Heart left ventricle (tissue), 16 donors: Measurements from ENCODE around the gene ATAD1. TPM values are rescaled to one million over a fixed set of nuclear protein-coding genes. Genes with fewer than 3 reads are reported as not detected.
"Not testable (repeated sequence)": the region's sequence is repeated elsewhere in the genome, so short reads cannot be mapped to it uniquely, and the experiment has no call there.

Experiments
- ATAC-seq, 4 donors: fragments of 200-7000 bp; cut with Tn5 transposase; one replicate each; pipeline ENCODE4 v1.9.1; 2020 to 2022; ENCODE audit warnings: moderate library complexity in 4 of 4, mild to moderate bottlenecking in 3 of 4, moderate number of reproducible peaks in 1 of 4
- DNase-seq, 5 donors: peaks; one replicate each; pipeline ENCODE4 v3.0.0-alpha.2; 2020
- H3K27ac ChIP-seq, 12 donors: fragments of 200-600 bp; sonication (generic) in 4 of 12; one replicate each; pipeline versions ENCODE4 v1.5.0 to v1.8.0; 2016 to 2022; ENCODE audit warnings: mild to moderate bottlenecking in 2 of 12
- H3K27me3 ChIP-seq, 9 donors: fragments of 200-600 bp; sonication (generic) in 2 of 9; one replicate each; pipeline versions ENCODE4 v1.5.1 to v1.8.0; 2016 to 2022; ENCODE audit warnings: mild to moderate bottlenecking in 3 of 9
- H3K36me3 ChIP-seq, 9 donors: fragments of 200-600 bp; sonication (generic) in 2 of 9; one replicate each; pipeline versions ENCODE4 v1.5.0 to v1.8.0; 2018 to 2022; ENCODE audit warnings: mild to moderate bottlenecking in 2 of 9
- H3K4me1 ChIP-seq, 12 donors: fragments of 200-600 bp; sonication (generic) in 4 of 12; one replicate each; pipeline versions ENCODE4 v1.5.0 to v1.8.0; 2016 to 2022; ENCODE audit warnings: mild to moderate bottlenecking in 3 of 12
- H3K4me3 ChIP-seq, 12 donors: fragments of 200-600 bp; sonication (generic) in 4 of 12; one replicate each; pipeline versions ENCODE4 v1.5.0 to v1.8.0; 2017 to 2022; ENCODE audit warnings: mild to moderate bottlenecking in 9 of 12, moderate library complexity in 4 of 12
- H3K9me3 ChIP-seq, 12 donors: fragments of 200-600 bp; sonication (generic) in 4 of 12; one replicate each; pipeline versions ENCODE4 v1.5.0 to v1.8.0; 2016 to 2022; ENCODE audit warnings: mild to moderate bottlenecking in 1 of 12
- POLR2A ChIP-seq, 2 donors: fragments of 450-650 bp; IDR thresholded peaks; one replicate each; pipeline ENCODE4 v1.6.1; 2017; ENCODE audit warnings: antibody characterized with exemption in 2 of 2, mild to moderate bottlenecking in 2 of 2, moderate library complexity in 2 of 2
- WGBS, 4 donors: extraction: QIAGEN DNeasy Blood & Tissue Kit in 2 of 4; methylation state at CpG; one replicate each; pipeline versions ENCODE4 v1.1.5 to v1.1.7; 2013 to 2018; 5-methylcytosine and 5-hydroxymethylcytosine counted together
- intact Hi-C, 10 donors: fragments of 100-400 bp; cut with DNase I; formaldehyde crosslinking; loops; one replicate each; pipeline versions ENCODE4 v1.11.1 to v1.14.2; 2022
- polyA plus RNA-seq, 2 donors: library from polyadenylated mRNA; stranded (reverse); fragments of 200-250 nt; gene quantifications; one replicate each; pipeline ENCODE4 v1.2.3, GENCODE V29; 2013
- total RNA-seq, 9 donors: library from RNA; depleted of rRNA in 2 of 9; stranded (reverse); fragments of >200 nt in 2 of 9; fragmentation: NEBNext Ultra II Directional in 3 of 9; extraction: Animal tissue kit (Norgen Biotek cat#: 25700) in 3 of 9; gene quantifications; one replicate each; pipeline versions ENCODE4 v1.1.0 to v1.2.4, GENCODE V29; 2016 to 2023
- TF ChIP-seq, protein P1 (sequence below), 12 donors: fragments of 200-600 bp; sonication (generic) in 4 of 12; IDR thresholded peaks; one replicate each; pipeline versions ENCODE4 v1.5.0 to v1.8.0; 2018 to 2022; ENCODE audit warnings: antibody characterized with exemption in 12 of 12, mild to moderate bottlenecking in 5 of 12
- donor health status: ischemic (EF 13 %, LVEDD 7.1; RV severe dilation, severe dysfunction).
- donor health status: healthy with polysubstance abuse.
- donor health status: DM: no; HTN: yes; CAD: no.
- donor health status: DM: no; HTN: no; CAD: no.
- donor health status: ischemic (EF 25% LVEDD 6.9; RV normal size, moderate dysfunction).
- donor health status: ischemic (EF 25% LVEDD 5.7; RV mildly dilated, moderate dysfunction).
- donor health status: healthy.
- donor health status: DM: yes; HTN: yes; CAD: no.
- donor health status: ischemic (EF 35%, LVEDD 5.7; RV mildly dilated, moderate dysfunction).
- donor health status: nonischemic (EF 11% LVEDD 7.7; RV severe dilation, severe dysfunction).
- donor health status: DM: yes; HTN: yes; CAD: no.
- donor health status: PGD.
- donor health status: ischemic (EF 29% LVEDD 5.4; RV normal size, mild dysfunction).
- donor health status: nonischemic (EF 23%, LVEDD 6.1; RV moderate dilation, normal function).

ATAD1 gene
- total and polyA plus RNA-seq, 11 donors = 17.5 to 115 (median 80.8) TPM

- WGBS, 4 donors = 1 to 3% (median 2%) methylated on average over 4 of the region's 4 CpGs
- no peak for DNase-seq
- TF ChIP-seq POLR2A (IDR thresholded peaks at IDR 0.05) = no peak
- TF ChIP-seq, protein P1, sequence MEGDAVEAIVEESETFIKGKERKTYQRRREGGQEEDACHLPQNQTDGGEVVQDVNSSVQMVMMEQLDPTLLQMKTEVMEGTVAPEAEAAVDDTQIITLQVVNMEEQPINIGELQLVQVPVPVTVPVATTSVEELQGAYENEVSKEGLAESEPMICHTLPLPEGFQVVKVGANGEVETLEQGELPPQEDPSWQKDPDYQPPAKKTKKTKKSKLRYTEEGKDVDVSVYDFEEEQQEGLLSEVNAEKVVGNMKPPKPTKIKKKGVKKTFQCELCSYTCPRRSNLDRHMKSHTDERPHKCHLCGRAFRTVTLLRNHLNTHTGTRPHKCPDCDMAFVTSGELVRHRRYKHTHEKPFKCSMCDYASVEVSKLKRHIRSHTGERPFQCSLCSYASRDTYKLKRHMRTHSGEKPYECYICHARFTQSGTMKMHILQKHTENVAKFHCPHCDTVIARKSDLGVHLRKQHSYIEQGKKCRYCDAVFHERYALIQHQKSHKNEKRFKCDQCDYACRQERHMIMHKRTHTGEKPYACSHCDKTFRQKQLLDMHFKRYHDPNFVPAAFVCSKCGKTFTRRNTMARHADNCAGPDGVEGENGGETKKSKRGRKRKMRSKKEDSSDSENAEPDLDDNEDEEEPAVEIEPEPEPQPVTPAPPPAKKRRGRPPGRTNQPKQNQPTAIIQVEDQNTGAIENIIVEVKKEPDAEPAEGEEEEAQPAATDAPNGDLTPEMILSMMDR (IDR thresholded peaks at IDR 0.05) = no peak
- H3K27ac ChIP-seq = peak overlapping the region; percentile 95 to 99 (median 97)
- no peaks in the 10 kb centered on the region for H3K9me3 ChIP-seq
- H3K4me3 ChIP-seq = peak overlapping the region; percentile 63 to 95 (median 80)
- no peaks in the 10 kb centered on the region for H3K27me3 ChIP-seq
- H3K4me1 ChIP-seq = peaks cover 0 to 51% (median 28%) of the 10 kb centered on the region in 12 donors
- ATAC-seq = no peak
- intact Hi-C loops = loop anchor here in 3 of 10 donors (10.0 kb wide), 5 partner anchors 59 to 389 kb away; no protein-coding TSS in a partner anchor
- H3K36me3 ChIP-seq = no peaks in the 10 kb centered on the region
These were observed 47.3 kb upstream of the ATAD1 start for GRCh38 chr10:87865241-87865881.

DNA sequence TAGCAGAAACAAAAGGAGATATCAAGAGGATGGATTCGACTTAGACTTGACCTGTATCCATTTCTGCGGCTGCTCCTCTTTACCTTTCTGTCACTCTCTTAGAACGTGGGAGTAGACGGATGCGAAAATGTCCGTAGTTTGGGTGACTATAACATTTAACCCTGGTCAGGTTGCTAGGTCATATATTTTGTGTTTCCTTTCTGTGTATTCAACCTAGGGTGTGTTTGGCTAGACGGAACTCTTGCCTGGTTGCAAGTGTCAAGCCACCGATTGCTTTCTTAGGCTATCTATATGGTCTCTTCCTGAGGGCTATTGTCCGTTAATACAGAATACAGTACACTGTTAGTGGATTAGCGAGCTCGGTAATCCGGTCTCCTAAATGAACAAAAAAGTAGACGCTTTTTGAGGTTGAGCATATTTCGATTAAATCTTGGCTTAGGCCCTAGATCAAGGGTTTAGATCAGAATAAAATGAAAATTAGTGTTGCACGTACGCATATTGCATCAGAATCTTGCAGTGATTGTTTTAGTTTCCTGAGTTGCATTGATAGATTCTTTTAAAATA lies 46.6 kb upstream of the ATAD1 start:
- DNase-seq = no peak
- TF ChIP-seq, protein P1 (IDR thresholded peaks at IDR 0.05) = no peak
- no peak for TF ChIP-seq POLR2A (IDR thresholded peaks at IDR 0.05)
- intact Hi-C loops = loop anchor here (5.0 to 10.0 kb wide), 17 partner anchors 60 to 688 kb away; no protein-coding TSS in a partner anchor
- Histone ChIP-seq H3K4me3 (peak overlapping the region; percentile 63 to 95 (median 80)), H3K4me1 (peaks cover 0 to 48% (median 26%) of the 10 kb centered on the region in 12 donors), H3K9me3 (no peaks in the 10 kb centered on the region), H3K36me3 (no peaks in the 10 kb centered on the region), H3K27me3 (no peaks in the 10 kb centered on the region), H3K27ac (peak overlapping the region; percentile 95 to 99 (median 97))
- WGBS, 4 donors = 0 to 1% (median 0%) methylated on average over 16 of the region's 16 CpGs
- no peak for ATAC-seq

- not testable (repeated sequence) for ATAC-seq, H3K9me3 ChIP-seq, H3K36me3 ChIP-seq, H3K27me3 ChIP-seq
- 0 to 1% (median 1%) methylated on average over 9 to 47 of the region's 47 CpGs for WGBS, 4 donors
- H3K4me3 ChIP-seq = peak overlapping the region; percentile 63 to 95 (median 80)
- peaks cover 0 to 43% (median 21%) of the 10 kb centered on the region in 12 donors for H3K4me1 ChIP-seq
- peak; percentile 20 to 73 (median 44) for DNase-seq
- intact Hi-C loops = loop anchor here (2.0 to 10.0 kb wide), 21 partner anchors 61 to 688 kb away; no protein-coding TSS in a partner anchor
- H3K27ac ChIP-seq = peak overlapping the region; percentile 95 to 99 (median 97)
These were observed 46.0 kb upstream of the ATAD1 start for GRCh38 chr10:87863951-87864495.

GRCh38 chr10:87863053-87863943 lies 45.3 kb upstream of the ATAD1 start, which contains the start of the genes KLLN and PTEN:
Gene KLLN, minus strand, starts transcription at chr10:87863533. Its CDS starts 1,046 bp downstream, at chr10:87862487.
Gene PTEN, plus strand, starts transcription at chr10:87863625. Its CDS starts 845 bp downstream, at chr10:87864470.
- Histone ChIP-seq H3K27me3 (no peaks in the 10 kb centered on the region), H3K4me3 (peak within 1 kb of the TSS; percentile 63 to 95 (median 80)), H3K4me1 (peaks cover 0 to 36% (median 15%) of the 10 kb centered on the region in 12 donors), H3K36me3 (no peaks in the 10 kb centered on the region), H3K27ac (peak within 1 kb of the TSS; percentile 95 to 99 (median 97)), H3K9me3 (no peaks in the 10 kb centered on the region)
- intact Hi-C loops = loop anchor here (2.0 to 10.0 kb wide), 21 partner anchors 62 to 689 kb away; no protein-coding TSS in a partner anchor
- TF ChIP-seq, protein P1 (IDR thresholded peaks at IDR 0.05) = peak in 1 of 12 donors; percentile 7
- peak in 1 of 2 donors; percentile 82 for TF ChIP-seq POLR2A (IDR thresholded peaks at IDR 0.05)
- DNase-seq (peak; percentile 91 to 95 (median 93)), ATAC-seq (peak; percentile 57 to 81 (median 72))
- WGBS, 4 donors = 0 to 1% (median 0%) methylated on average over 11 to 89 of the region's 89 CpGs
